Measurements from ENCODE around the gene USP24. TPM values are rescaled to one million over a fixed set of nuclear protein-coding genes. Genes with fewer than 3 reads are reported as not detected.

The USP24 gene
- total RNA-seq, 4 donors from 2014 or later, result 21.8 to 47.1 (median 28.1) TPM

DNA sequence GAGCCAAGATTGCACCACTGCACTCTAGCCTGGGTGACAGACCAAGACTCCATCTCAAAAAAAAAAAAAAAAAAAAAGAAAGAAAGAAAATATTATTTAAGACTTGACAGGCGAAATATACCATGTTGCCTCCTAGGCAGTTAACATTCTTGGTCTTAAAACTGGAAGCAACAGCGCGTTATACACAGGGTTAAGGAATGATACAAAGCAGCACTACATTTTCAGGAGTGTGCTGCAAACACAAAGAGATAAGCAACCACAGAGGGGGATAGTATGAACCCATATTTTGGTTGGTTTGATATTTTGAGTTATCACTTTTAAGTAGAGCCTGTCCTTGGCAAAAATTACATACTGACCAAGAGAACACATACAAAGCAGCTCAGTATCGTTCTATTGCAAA is 25.1 kb downstream of the USP24 start:
- peaks cover 0 to 12% (median 0%) of the 10 kb centered on the region in 3 donors for H3K4me1 ChIP-seq
- TF ChIP-seq, protein P1, sequence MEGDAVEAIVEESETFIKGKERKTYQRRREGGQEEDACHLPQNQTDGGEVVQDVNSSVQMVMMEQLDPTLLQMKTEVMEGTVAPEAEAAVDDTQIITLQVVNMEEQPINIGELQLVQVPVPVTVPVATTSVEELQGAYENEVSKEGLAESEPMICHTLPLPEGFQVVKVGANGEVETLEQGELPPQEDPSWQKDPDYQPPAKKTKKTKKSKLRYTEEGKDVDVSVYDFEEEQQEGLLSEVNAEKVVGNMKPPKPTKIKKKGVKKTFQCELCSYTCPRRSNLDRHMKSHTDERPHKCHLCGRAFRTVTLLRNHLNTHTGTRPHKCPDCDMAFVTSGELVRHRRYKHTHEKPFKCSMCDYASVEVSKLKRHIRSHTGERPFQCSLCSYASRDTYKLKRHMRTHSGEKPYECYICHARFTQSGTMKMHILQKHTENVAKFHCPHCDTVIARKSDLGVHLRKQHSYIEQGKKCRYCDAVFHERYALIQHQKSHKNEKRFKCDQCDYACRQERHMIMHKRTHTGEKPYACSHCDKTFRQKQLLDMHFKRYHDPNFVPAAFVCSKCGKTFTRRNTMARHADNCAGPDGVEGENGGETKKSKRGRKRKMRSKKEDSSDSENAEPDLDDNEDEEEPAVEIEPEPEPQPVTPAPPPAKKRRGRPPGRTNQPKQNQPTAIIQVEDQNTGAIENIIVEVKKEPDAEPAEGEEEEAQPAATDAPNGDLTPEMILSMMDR (IDR thresholded peaks at IDR 0.05), result no peak
- no peak for TF ChIP-seq POLR2A (IDR thresholded peaks at IDR 0.05)
- no peak overlapping the region for H3K27ac ChIP-seq
- 91 to 93% methylated on average over 4 of the region's 4 CpGs for WGBS, 2 donors
- H3K36me3 ChIP-seq, result no peaks in the 10 kb centered on the region
- H3K27me3 ChIP-seq, result no peaks in the 10 kb centered on the region
- no peaks in the 10 kb centered on the region for H3K9me3 ChIP-seq
- DNase-seq, result no peak
- H3K4me3 ChIP-seq, result no peak overlapping the region
- intact Hi-C loops (cut with DNase I), result no loop called here

DNA sequence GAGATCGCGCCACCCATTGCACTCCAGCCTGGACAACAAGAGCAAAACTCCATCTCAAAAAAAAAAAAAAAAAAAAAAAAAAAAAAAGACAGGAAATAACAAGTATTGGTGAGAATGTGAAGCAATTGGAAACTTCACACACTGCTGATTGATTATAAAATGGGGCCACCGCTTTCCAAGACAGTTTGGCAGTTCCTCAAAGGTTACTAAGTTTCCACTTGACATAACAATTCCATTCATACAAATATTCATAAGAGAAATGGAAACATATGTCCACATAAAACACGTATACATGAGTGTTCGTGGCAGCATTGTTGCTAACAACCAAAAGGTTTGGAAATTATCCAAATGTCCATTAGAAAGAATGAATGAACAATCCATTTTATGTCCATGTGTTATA is 26.3 kb downstream of the USP24 start:
- no peaks in the 10 kb centered on the region for H3K36me3 ChIP-seq
- intact Hi-C loops (cut with DNase I), result no loop called here
- H3K4me3 ChIP-seq, result no peak overlapping the region
- DNase-seq, result no peak
- H3K4me1 ChIP-seq, result peaks cover 0 to 9% (median 0%) of the 10 kb centered on the region in 3 donors
- 80 to 82% methylated on average over 5 of the region's 5 CpGs for WGBS, 2 donors
- TF ChIP-seq, protein P1 (IDR thresholded peaks at IDR 0.05), result no peak
- H3K9me3 ChIP-seq, result no peaks in the 10 kb centered on the region
- no peak overlapping the region for H3K27ac ChIP-seq
- no peaks in the 10 kb centered on the region for H3K27me3 ChIP-seq

DNA sequence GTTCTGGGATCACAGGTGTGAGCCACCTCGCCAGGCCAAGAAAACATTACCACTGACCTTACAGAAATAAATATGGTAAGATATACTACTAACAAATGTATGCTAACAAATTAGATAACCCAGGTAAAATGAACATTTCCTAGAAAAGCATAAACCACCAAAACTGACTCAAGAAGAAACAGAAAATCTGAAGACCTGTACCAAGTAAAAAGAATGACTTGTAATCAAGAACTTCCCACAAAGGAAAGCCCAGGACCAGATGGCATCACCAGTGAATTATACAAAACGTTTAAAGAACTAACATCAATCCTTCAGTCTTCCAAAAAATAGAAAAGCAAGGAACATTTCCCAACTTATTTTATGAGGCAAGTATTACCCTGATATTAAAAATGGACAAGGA is 29.3 kb downstream of the USP24 start:
- Histone ChIP-seq H3K36me3 (no peaks in the 10 kb centered on the region), H3K27ac (no peak overlapping the region), H3K9me3 (no peaks in the 10 kb centered on the region), H3K4me1 (peaks cover 0 to 5% (median 0%) of the 10 kb centered on the region in 3 donors), H3K4me3 (no peak overlapping the region), H3K27me3 (no peaks in the 10 kb centered on the region)
- DNase-seq, result no peak
- TF ChIP-seq POLR2A (IDR thresholded peaks at IDR 0.05), result no peak
- TF ChIP-seq, protein P1 (IDR thresholded peaks at IDR 0.05), result no peak
- 71 to 72% methylated on average over 2 of the region's 2 CpGs for WGBS, 2 donors
- intact Hi-C loops (cut with DNase I), result no loop called here

DNA sequence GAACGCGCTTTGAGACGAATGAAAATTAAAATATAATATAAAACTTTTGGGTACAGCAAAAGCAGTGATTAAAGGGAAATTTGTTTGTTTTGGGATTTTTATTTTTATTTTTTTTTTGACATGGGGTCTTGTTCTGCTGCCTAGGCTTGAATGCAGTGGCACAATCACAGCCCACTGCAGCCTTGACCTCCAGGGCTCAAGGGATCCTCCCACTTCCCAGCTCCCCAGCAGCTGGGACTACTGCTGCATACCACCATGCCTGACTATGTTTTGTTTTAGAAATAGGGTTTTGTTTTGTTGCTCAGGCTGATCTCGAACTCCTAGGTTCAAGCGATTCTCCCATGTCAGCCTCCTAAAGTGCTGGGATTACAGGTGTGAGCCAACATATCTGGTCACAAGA is 30.3 kb downstream of the USP24 start:
- Histone ChIP-seq H3K27me3 (no peaks in the 10 kb centered on the region), H3K4me3 (no peak overlapping the region), H3K36me3 (no peaks in the 10 kb centered on the region), H3K27ac (no peak overlapping the region), H3K4me1 (peaks cover 0 to 5% (median 0%) of the 10 kb centered on the region in 3 donors), H3K9me3 (no peaks in the 10 kb centered on the region)
- intact Hi-C loops (cut with DNase I), result no loop called here
- DNase-seq, result no peak
- 95 to 98% methylated on average over 4 to 5 of the region's 5 CpGs for WGBS, 2 donors
- no peak for TF ChIP-seq POLR2A (IDR thresholded peaks at IDR 0.05)
- TF ChIP-seq, protein P1 (IDR thresholded peaks at IDR 0.05), result no peak

DNA sequence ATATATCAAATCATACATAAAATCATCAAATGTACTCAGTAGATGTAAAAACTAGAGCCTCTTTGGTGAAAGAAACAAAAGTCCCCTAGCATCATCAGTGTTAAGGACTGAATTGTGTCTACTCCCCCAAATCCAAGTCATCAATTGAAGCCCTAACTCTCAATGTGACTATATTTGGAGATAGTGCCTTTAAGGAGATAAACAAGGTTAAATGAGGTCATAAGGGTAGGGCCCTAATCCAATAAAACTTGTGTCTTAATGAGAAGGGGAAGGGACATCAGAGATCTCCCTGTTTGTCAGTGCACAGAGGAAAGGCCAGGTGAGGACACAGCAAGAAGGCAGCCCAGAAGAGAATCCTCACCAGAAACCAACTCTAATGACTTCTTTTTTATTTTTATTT is 33.5 kb downstream of the USP24 start:
- H3K9me3 ChIP-seq, result no peaks in the 10 kb centered on the region
- no peaks in the 10 kb centered on the region for H3K27me3 ChIP-seq
- peaks cover 0 to 5% (median 0%) of the 10 kb centered on the region in 3 donors for H3K4me1 ChIP-seq
- no peak for DNase-seq
- peaks cover 0 to 10% (median 0%) of the 10 kb centered on the region in 3 donors for H3K36me3 ChIP-seq
- H3K4me3 ChIP-seq, result no peak overlapping the region
- no peak overlapping the region for H3K27ac ChIP-seq
- intact Hi-C loops (cut with DNase I), result no loop called here
- TF ChIP-seq, protein P1 (IDR thresholded peaks at IDR 0.05), result no peak
- TF ChIP-seq POLR2A (IDR thresholded peaks at IDR 0.05), result no peak

Data from esophagus squamous epithelium (tissue), 5 donors.